GM11168 (cell line): ENCODE data around the gene MRPS14.

Source experiments
- in situ Hi-C: fragments of 300-500 bp; cut with MboI; formaldehyde crosslinking; loops from one replicate; pipeline ENCODE4 v1.12.0; 2022; ENCODE audit warnings: low sequenced_read_pairs; ENCODE audit not compliant: unreplicated experiment

Gene MRPS14

DNA sequence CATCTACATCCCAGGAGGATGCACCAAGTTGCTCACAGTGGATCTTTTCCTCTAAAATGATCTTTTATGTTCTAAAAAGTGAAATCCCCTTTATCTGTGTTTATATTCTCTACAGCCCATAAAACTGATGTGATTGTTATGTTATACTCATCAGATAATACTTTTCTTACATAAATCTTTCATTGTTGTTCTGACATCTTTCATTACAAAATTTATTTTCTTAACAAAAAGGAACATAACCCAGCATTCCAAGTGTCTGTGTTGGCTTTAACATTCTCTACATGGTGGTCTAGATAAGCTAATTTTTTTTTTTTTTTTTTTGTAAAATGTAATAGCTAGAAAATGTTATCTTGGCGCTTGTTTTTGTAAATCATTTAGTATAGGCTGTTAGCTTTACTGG is 31.8 kb downstream of the MRPS14 start:
- in situ Hi-C loops, result loop anchor here (25.0 kb wide), 1 partner anchor 179 kb away; no protein-coding TSS in a partner anchor

DNA sequence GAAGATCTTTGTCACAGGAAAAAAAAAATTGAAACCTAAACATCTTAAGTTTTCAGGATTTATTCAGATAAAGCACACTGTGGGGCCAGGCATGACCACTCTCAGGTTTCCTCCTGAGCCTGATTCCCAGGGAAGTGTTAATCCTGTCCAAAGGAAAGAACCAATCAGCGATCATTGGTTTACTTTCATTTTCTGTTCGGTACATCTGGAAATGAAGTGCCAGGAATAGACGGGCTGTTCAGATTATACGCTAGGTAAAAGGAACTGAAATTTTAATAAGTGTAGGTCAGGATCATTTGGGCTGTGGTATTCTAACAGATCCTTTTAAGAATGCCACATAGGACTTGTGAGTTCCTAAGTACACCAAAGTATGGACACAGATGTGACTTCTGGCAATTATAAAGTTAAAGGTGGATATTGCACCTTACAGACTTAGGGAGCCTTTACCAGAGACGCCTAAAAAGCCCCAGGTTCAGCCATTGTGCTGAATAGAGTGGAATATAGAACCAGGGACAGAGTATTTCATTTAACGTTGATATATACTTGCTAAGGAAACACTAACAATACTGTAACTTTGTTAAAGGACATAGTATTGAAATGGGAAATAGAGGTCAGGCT is 32.7 kb downstream of the MRPS14 start:
- in situ Hi-C loops, result loop anchor here (25.0 kb wide), 1 partner anchor 178 kb away; no protein-coding TSS in a partner anchor

DNA sequence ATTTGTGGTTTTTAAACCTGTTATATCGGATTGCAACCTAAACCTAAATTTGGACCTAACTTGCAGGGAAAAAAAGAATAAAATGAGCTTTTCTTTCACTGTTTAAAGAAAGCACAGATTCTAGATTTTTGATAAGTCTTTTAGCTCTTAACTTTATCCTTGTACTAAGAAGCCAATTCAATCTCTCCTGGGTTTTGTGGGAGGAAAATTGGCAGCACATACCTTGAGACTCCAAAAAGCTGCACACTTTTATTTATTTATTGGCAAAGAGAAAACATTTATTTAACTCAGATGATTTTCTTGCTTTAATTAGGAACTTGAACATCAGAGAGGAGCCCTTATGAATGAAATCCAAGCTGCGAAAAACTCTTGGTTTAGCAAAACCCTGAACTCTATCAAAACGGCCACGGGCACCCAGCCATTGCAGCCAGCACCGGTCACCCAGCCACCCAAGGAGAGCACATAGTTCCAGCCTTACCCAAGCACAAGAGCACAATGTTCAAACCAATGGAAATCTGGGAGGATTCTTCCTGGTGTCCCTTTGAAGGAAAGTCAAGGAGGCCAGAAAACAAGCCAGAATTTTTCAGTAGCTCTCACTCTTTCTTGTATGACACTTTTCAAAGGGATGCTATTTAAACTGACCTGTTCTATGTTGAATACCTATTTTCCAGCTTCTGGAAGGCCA is 33.5 kb downstream of the MRPS14 start:
- in situ Hi-C loops, result loop anchor here (25.0 kb wide), 1 partner anchor 177 kb away; no protein-coding TSS in a partner anchor

DNA sequence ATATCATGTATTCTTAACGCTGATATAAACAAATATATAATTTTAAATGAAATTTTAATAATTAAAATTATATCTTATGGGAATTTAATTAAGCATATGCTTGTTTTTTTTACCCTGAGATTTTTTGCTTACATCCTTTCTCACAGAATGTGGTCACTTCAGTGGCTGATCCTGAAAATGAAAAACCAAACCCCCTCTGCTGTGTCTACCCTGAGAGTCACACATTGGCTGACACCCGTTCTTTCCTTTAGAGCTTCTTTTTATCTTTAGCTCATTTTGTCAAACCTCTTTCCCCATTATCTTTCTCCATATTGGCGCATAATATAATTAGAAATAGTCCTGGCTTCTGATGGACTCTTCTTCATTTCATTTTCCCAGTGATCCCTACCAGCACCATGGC is 34.2 kb downstream of the MRPS14 start:
- in situ Hi-C loops, result loop anchor here (25.0 kb wide), 1 partner anchor 177 kb away; no protein-coding TSS in a partner anchor

DNA sequence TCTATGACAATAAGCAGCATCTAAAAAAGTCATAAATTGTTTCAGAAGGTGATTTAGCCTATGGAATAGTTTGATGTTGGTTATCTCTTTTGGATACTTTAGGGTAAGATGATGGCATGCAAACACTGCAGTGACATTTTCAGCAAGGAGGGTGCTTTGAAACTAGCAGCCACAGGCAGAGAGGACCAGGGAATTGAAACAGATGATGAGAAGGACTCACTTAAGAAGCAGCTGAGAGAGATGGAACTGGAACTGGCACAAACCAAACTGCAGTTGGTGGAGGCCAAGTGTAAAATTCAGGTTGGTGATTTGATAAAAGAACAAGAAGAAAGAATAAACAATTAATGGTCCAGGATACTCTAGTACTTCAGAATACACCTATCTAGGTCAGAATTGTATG is 34.7 kb downstream of the MRPS14 start:
- in situ Hi-C loops, result loop anchor here (25.0 kb wide), 1 partner anchor 176 kb away; no protein-coding TSS in a partner anchor

DNA sequence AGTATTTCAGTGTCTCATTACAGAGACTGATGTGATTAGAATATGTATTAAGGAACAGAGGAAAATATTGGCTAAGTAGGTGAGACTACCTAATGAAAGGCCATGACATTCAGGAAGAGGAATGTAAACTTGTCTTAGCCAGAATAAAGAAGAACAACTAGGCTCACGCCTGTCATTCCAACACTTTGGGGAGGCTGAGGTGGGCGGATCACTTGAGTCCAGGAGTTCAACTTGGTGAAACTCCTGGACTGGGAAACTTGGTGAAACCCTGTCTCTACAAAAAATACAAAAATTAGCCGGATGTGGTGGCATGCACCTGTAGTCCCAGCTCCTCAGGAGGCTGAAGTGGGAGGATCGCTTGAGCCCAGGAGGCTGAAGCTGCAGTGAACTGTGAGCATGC is 38.3 kb downstream of the MRPS14 start:
- in situ Hi-C loops, result loop anchor here (25.0 kb wide), 1 partner anchor 173 kb away; no protein-coding TSS in a partner anchor

DNA sequence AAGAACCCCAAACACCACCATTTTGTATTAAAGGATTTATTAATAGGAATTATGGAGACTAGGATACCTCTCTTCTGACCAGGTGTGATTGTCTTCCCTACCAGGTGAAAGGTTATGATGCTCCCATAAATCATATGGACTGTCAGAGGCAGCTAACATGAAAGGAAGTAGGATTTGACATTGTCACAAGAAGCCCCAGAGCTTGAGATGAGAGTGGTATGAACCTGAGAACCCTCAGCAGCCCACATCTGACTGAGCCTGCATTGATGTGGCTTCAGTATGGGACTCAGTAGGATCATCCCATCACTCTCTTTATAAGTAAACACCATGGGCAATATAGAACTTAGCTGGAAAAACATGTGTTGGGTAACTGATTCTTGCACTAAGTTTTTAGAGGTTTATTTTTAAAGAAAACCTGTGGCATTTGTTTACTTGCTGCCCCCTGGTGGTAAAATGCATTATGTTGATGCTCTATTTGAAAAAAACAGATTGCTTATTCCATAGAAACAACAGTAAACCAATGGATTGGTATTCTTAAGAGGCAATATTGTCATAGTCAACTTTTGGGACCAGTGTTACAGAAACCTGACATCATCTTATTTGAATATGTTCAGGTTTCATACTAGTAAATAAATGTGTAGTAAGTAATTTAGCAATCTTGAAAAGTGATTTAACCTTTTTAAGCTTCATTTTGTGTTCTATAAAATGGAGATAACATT is 40.1 kb downstream of the MRPS14 start:
- in situ Hi-C loops, result loop anchor here (25.0 kb wide), 1 partner anchor 171 kb away; no protein-coding TSS in a partner anchor

DNA sequence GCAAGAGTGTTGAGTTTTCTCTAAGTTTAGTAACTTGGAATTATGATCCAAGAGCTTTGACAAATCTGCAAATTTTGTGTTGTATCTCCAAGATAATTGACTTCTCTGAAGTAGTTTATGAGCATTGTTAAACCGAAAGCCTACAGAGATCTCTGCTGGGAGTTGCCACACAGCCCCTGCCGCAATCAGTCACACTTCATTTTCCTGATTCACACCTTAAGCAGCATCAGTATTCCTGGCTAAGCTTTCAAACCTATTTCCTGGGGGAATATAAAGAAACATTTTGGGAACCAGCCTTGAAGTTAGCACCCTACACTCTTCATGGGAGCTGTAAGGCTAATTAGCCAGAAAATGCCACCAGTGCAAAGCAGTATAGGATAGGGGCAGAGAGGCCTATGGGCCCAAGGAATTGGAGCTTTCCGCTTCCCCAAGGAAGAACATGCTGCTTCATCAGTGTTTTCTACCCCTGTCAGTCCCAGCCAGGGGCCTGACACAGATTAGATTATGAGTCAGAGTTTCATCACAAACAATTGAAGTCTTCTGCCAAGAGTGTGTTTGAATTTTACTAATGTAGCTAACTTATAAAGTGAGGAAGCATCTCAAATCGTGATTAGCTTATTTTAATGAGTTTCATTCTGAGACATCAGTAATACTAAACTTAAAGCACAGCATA is 46.7 kb downstream of the MRPS14 start:
- in situ Hi-C loops, result loop anchor here (25.0 kb wide), 1 partner anchor 164 kb away; no protein-coding TSS in a partner anchor

DNA sequence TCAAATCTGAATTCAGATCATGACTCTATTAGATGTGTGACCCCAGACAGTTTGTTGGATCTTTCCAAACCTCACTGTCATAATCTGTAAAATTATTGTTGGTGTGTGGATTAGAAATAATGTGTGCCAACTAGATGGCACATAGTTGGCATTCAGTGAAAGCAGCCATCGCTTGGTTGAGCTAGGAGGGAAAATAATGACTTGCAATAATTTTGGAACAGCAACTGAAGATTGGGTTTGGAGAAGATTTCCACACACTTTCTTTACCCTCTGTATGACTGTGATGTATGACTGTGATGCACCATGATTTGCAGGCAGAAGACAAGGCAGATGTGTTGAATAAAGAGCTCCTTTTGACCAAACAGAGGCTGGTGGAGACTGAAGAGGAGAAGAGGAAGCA is 47.5 kb downstream of the MRPS14 start:
- in situ Hi-C loops, result loop anchor here (25.0 kb wide), 1 partner anchor 163 kb away; no protein-coding TSS in a partner anchor

DNA sequence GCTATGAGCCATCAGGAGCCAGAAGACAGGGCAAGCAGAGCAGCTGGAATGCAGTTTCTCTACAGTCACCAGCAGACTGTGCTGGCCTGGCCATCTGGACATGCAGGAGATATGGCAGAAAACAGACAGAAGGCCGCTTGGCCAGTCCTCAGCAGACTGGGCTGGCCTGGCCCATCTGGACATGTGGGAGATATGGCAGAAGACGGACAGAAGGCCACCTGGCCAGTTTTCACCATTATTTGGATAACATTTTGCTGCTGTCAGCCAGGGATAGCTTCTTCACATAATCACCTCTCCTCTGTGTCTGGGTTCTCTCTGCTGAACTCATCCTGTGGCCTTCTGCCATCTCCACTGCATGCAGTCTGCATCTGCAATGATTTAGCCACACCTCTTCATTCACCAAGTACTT is 48.5 kb downstream of the MRPS14 start:
- in situ Hi-C loops, result loop anchor here (25.0 kb wide), 1 partner anchor 162 kb away; no protein-coding TSS in a partner anchor

DNA sequence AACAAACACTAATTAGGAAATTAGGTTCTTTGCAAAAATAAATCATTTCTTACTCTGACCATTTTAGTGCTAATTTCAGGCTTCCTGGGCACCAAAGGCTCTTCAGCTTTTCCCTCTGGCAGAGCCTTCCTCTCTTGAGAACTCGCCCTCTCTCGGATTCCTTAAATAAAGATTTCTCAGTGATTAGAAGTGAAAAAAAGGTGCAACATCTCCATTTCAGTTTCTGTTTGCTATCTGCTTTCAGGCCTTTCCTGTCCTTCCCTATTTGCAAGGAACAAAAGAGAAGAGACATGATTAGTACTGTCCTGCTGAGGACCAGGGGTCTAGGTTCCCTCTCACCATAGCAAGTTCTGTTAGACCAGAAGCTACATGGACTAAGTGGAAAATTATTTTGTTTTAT is 51.3 kb downstream of the MRPS14 start:
- in situ Hi-C loops, result no loop called here

DNA sequence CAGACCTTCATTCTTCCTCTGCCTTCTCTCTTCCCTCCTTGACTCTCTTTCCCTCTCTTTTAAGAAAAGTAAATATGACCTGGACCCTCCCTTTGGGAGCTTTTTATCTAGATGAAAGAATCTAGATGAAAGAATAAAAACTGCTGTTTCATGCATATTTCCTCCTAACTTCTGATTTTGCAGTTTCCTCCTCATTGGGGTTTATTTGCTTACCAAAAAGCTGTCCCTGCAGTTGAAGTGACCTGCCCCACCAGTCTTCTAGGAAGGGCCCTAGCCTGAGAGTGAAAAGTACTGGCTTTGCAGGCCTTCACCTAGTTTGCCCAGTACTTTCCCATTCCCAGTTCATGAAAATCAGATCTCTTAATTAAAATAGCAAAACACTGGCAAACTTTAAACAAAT is 51.8 kb downstream of the MRPS14 start:
- in situ Hi-C loops, result no loop called here

DNA sequence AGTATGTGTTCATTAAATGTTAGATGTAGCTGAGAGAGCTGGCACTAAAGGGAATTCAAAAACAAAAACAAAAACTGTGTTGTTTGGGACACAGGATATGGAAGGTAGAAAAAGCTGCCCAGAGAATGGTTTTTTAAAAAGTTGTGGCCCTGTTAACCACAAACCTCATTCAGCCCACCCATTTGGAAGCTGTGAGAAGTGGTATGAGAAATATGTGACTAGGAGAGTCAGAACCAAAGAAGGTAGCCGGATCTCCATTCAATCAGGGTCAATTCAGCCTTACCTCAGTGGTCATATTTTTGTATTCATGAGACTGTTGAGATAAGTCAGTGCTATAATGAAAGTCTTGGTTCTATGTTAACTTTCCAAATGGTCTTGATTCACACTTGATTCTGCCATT is 53.2 kb downstream of the MRPS14 start:
- in situ Hi-C loops, result no loop called here

DNA sequence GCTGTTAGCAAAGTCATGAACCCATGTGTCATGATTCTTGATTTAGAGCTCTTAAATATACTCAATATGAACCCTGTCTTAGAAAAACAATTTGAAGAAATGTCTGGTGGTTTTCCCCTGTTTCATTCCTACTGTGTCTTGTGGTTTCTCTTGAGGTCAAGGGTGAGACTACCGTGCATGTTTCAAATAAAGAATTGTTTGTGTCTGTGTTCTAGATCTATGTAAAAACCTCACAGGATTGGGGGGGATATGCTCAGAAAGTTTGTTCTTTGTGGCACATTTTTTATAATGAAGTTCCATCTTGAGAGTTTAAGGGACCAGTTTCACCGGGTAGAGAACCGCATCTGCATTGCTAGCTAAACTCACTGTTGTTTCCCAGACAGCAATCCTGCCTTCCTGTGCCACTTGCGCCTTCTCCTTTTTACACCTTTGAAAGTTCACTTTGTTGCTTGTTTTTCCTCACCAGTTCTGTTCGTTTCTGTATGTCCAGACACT is 54.4 kb downstream of the MRPS14 start:
- in situ Hi-C loops, result no loop called here

DNA sequence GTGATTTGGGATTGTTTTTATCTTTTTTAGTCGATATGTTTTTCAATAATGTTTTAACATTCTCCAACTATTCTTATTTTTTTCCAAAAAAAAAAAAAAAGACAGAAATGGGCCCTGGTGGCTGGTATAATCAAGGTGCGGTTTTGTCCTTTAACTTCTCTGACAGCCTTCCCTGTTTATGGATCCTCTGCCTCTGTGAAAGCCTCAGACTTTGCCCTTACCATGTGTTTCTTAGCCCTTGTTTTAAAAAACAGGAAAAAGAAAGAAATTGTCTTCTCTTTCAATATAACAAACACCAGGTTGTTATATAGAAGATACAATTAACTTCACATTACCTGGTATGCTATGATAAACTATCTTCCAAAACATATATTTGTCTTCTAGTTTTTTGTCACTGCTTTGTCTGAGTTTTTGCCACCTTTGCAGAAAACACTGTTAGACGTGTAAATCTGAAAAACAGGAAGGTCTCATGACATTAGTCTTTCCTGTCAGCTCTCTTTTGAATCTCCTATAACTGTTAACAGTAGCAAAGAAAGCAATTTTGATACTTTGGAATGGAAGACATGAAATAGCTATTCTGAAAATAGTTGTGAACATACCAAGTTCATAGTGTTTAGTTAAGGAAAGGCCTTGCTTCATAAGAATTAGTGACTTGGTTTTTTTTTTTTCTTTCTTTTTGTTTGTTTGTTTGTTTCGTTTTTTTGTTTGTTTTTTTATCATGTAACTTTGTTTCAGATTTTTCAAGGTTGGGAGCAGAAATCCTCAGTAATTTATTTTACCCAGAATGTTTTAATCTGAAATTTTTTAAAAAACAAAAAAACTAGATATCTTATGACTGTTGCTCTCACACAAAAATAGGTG is 55.1 kb downstream of the MRPS14 start:
- in situ Hi-C loops, result no loop called here

DNA sequence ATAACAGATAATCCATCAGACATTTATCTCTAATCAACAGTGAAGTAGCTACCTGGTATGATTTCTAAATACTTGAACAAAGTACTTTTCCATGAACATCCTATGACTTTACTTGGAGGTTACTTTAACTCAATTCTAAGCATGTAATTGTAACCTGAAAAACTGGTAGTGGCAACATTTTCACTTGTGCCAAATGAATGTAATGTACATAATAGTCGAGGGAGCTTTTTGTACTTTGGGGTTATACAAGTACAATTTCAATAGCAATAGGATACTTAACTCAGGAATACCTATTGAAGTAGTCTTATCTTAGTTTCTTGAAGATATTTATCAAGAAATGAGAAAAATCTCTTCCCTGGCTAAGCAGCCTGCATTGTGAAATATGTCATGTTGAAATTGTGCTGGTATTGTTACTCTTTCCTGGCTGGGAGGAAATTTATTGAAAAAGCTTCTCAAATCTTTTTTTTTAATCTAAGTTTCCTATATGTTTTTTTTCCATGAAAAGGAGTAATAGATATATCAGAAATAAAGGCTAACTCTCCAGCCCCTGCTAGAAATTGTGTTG is 57.1 kb downstream of the MRPS14 start:
- in situ Hi-C loops, result no loop called here

DNA sequence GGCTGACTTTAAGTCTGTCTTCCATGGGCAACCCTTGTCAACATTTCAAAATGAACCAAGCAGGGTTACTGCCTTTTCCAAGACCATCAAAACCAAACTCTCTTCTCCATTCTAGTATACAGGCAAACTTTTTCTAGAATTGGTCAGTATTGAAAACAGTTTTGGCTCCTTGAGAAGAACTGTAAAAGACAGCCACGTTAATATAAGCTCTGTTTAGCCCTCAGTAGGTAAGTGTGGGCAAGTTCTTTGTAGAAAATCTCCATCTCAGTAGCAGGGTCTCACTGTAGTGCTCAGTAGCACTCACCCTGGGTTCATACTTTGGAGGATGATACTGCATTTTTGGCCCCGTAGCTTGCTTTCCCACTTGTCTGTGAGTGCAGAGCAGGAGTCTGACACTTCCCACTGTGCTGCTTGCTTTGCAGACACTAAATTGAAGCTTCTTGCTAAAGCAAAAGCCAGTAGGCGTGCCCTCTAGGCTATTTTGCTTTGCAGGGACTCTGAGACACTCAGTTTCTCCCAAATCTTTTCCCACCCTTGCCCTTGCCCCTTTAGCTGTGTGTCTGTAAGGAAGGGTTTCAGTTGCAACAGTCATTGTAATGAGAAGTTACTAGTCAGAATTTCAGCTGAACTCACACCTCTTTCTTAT is 57.7 kb downstream of the MRPS14 start:
- in situ Hi-C loops, result no loop called here

DNA sequence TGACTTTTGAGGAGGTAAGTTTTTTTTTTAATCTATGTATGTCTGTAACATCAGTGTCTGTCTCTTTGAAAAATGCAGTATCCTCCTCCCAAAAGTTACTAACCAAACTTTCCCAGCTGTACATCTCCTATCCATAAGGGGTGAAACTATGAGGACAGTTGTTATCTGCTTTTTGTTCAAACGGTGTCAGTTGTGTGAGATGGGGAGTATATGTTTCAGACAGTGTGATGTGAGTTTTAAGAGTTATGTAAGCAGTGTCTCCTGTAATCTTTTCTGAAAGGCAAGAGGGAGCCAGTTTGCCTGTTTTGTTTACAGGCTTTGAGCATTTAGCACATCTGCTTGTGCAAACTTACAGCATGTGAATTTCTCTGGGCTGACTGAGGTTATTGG is 58.3 kb downstream of the MRPS14 start:
- in situ Hi-C loops, result no loop called here
